GM10847 (cell line): ENCODE data around the gene PRELID1.

Experiments
- POLR2A ChIP-seq: IDR thresholded peaks from 2 replicates; pipeline ENCODE4 v1.6.1; 2011; ENCODE audit not compliant: insufficient read length; ENCODE audit errors: extremely low read depth

The PRELID1 gene

GRCh38 chr5:177308740-177309139, 5.1 kb downstream of the PRELID1 start:
- TF ChIP-seq POLR2A = no peak

GRCh38 chr5:177309351-177310191, 6.0 kb downstream of the PRELID1 start:
- no peak for TF ChIP-seq POLR2A

- no peak for TF ChIP-seq POLR2A
Measured at GRCh38 chr5:177310332-177310731, 6.7 kb downstream of the PRELID1 start.

GRCh38 chr5:177310757-177311391, 7.3 kb downstream of the PRELID1 start:
- peak; percentile 36 for TF ChIP-seq POLR2A

GRCh38 chr5:177311392-177311722, 7.8 kb downstream of the PRELID1 start:
- TF ChIP-seq POLR2A = no peak

GRCh38 chr5:177311723-177312648, 8.4 kb downstream of the PRELID1 start, which contains the start of gene MXD3:
Gene MXD3, minus strand, starts transcription at chr5:177311898. Its CDS starts 68 bp downstream, at chr5:177311830.
- TF ChIP-seq POLR2A = peak; percentile 36

GRCh38 chr5:177312649-177313181, 9.1 kb downstream of the PRELID1 start:
- TF ChIP-seq POLR2A = peak; percentile 26

- TF ChIP-seq POLR2A = no peak
Measured at GRCh38 chr5:177313561-177314259, 10.1 kb downstream of the PRELID1 start.

- TF ChIP-seq POLR2A = no peak
Measured at GRCh38 chr5:177314376-177315342, 11.1 kb downstream of the PRELID1 start.

- TF ChIP-seq POLR2A = no peak
Measured at GRCh38 chr5:177315411-177315810, 11.8 kb downstream of the PRELID1 start.

GRCh38 chr5:177316005-177316404, 12.4 kb downstream of the PRELID1 start:
- no peak for TF ChIP-seq POLR2A

GRCh38 chr5:177317959-177318377, 14.4 kb downstream of the PRELID1 start:
- no peak for TF ChIP-seq POLR2A

- TF ChIP-seq POLR2A = no peak
Measured at GRCh38 chr5:177319913-177320588, 16.5 kb downstream of the PRELID1 start.

GRCh38 chr5:177320879-177321278, 17.3 kb downstream of the PRELID1 start:
- TF ChIP-seq POLR2A = no peak
